HG03039 (cell line): ENCODE measurements around the gene TBX1.

ENCODE experiments used
- ATAC-seq: cut with Tn5 transposase; IDR thresholded peaks from one replicate; pipeline ENCODE4 v1.9.1; 2021; ENCODE audit warnings: mild to moderate bottlenecking, moderate library complexity; ENCODE audit not compliant: unreplicated experiment

Gene TBX1

GRCh38 chr22:19809741-19810140 lies 49.2 kb downstream of the TBX1 start:
- ATAC-seq, result no peak

- ATAC-seq, result no peak
These were observed 50.0 kb downstream of the TBX1 start for GRCh38 chr22:19810381-19811201.

GRCh38 chr22:19811211-19811621 lies 50.6 kb downstream of the TBX1 start:
- no peak for ATAC-seq

- no peak for ATAC-seq
These were observed 51.5 kb downstream of the TBX1 start for GRCh38 chr22:19811811-19812771.

- ATAC-seq, result no peak
These were observed 52.3 kb downstream of the TBX1 start for GRCh38 chr22:19812910-19813309.

- no peak for ATAC-seq
These were observed 53.9 kb downstream of the TBX1 start for GRCh38 chr22:19814428-19814827.

- no peak for ATAC-seq
These were observed 54.7 kb downstream of the TBX1 start for GRCh38 chr22:19815093-19815822.

GRCh38 chr22:19815823-19816290 lies 55.3 kb downstream of the TBX1 start:
- no peak for ATAC-seq

- ATAC-seq, result no peak
These were observed 56.0 kb downstream of the TBX1 start for GRCh38 chr22:19816372-19817119.
